Mammary epithelial cell (primary cell): ENCODE data around the gene ENOX1.

Experiments used
- CTCF ChIP-seq, 2 donors: IDR thresholded peaks in 1 of 2; conservative IDR thresholded peaks in 1 of 2; 2 replicates each; pipeline ENCODE4 v1.5.1; 2011 to 2012; ENCODE audit warnings: inconsistent platforms in 2 of 2, low read length in 2 of 2, mild to moderate bottlenecking in 2 of 2, control low read depth in 1 of 2, low read depth in 1 of 2; ENCODE audit not compliant: insufficient read depth in 1 of 2; ENCODE audit errors: extremely low read depth in 1 of 2
- EZH2 ChIP-seq: IDR thresholded peaks from 2 replicates; pipeline ENCODE4 v1.6.1; 2012; ENCODE audit warnings: low read length, inconsistent platforms, borderline replicate concordance

DNA sequence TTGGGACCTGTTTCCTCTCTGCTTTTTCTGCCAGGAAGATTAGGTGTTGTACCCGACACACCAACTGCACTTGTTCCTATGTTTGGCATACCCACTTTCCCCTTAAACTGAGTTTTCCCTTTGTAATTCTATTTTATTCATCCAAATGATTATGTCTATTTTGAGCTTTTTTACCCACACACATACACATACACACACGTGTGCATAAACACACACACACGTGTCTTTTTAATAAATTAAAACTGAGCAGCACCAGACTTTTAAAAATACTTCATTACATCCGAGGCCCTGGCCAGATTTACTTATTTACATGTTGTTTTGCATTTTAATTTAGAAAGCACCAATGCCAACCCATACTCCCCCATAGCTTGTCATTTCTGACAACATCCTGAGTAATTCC is 413.4 kb downstream of the ENOX1 start:
- TF ChIP-seq CTCF (conservative IDR thresholded peaks at IDR 0.05 in 1 of 2, IDR thresholded peaks at IDR 0.05 in 1 of 2; ENCODE audit: extremely low read depth in 1 of 2, insufficient read depth in 1 of 2, low read depth in 1 of 2, low read length in 2 of 2) (no peak), EZH2 (no peak)
